Stimulated activated naive CD8-positive, alpha-beta T cell treated with anti-CD3 and anti-CD28 coated beads, Interleukin-15, Interleukin-2, amounts not matched to agents 100 ng/mL and 50 ng/mL, for 24 hours (primary cell): ENCODE measurements around the gene TLR8.

ENCODE experiments used
- H3K27ac Mint-ChIP-seq: one replicate; pipeline ENCODE4 v1.8.0; 2021; ENCODE audit warnings: mild to moderate bottlenecking, mixed read lengths
- H3K27me3 Mint-ChIP-seq: one replicate; pipeline ENCODE4 v1.8.0; 2021; ENCODE audit warnings: mixed read lengths
- H3K36me3 Mint-ChIP-seq: one replicate; pipeline ENCODE4 v1.8.0; 2021; ENCODE audit warnings: low read depth, mixed read lengths
- H3K4me1 Mint-ChIP-seq: one replicate; pipeline ENCODE4 v1.8.0; 2021; ENCODE audit warnings: low read depth, mixed read lengths
- H3K4me3 Mint-ChIP-seq: one replicate; pipeline ENCODE4 v1.8.0; 2021; ENCODE audit warnings: mild to moderate bottlenecking, mixed read lengths
- H3K9me3 Mint-ChIP-seq: one replicate; pipeline ENCODE4 v1.8.0; 2021; ENCODE audit warnings: mixed read lengths

The TLR8 gene

DNA sequence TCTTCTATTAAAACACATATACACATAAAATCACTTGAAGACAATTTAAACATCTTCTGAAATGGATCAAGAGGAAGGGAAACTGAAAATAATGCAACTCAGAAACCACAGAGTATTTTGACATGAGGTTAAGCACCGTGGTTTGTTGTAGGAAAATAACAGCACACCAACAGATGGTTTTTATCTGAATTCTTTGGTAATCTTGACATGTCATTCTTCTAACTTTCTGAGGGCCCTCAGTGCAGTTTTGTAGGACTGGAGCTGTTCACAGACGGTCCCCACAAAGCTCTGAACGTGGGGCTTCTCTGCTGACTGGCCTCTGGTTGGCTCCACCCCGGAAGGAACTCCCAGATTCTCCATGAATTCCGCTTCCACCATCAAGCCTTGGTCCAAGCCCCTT, 16.0 kb upstream of the TLR8 start:
- peak overlapping the region; percentile 49 for H3K27ac Mint-ChIP-seq
- H3K9me3 Mint-ChIP-seq: no peaks in the 10 kb centered on the region
- H3K4me1 Mint-ChIP-seq: peaks cover 45% of the 10 kb centered on the region
- H3K36me3 Mint-ChIP-seq: no peaks in the 10 kb centered on the region
- no peak overlapping the region for H3K4me3 Mint-ChIP-seq
- no peaks in the 10 kb centered on the region for H3K27me3 Mint-ChIP-seq

DNA sequence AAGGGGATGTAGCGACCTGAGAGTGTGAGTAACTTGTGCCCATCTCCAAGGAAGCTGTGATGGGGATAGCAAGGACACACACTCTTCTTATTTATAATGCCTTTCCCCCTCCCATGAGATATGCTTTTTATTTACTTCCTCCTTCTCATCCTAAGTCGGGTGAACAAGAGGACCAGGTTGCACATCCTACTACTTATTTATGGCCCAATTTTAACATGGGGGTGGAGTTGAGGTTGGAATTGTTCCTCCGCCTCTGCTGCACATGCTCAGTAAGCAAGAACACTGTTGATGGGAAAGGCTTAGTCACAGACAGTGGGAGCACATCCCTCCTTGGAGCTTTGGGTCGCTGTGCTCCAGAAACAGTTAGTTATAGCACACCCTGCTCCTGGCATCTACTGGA, 15.2 kb upstream of the TLR8 start:
- H3K9me3 Mint-ChIP-seq: no peaks in the 10 kb centered on the region
- H3K4me1 Mint-ChIP-seq: peaks cover 45% of the 10 kb centered on the region
- H3K36me3 Mint-ChIP-seq: no peaks in the 10 kb centered on the region
- H3K27me3 Mint-ChIP-seq: no peaks in the 10 kb centered on the region
- no peak overlapping the region for H3K4me3 Mint-ChIP-seq
- no peak overlapping the region for H3K27ac Mint-ChIP-seq

DNA sequence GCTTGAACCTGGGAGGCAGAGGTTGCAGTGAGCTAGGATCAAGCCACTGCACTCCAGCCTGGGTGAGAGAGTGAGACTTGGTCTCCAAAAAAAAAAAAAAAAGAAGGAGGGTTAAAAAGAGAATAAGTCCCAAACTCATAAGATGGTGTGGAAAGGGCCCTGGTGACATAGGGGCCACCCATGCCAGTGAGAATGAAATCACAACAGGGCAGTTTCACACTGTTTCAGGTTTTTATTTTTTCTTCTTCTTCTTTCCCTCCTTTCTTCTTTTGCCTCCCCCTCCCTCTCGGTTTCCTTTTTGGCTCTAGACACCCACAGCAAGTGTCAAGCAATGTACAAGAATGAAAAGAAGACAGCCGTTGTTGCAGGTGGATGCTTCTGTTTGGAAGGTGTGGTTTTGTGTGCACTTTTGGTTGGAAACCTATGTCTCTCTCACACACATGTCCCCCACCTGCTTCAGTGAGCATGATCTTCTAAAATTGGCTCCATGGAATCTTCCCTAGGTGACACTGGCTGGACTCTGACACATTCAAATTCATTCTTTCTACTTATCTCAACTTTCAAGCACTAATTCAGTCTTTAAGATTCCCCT, 14.4 kb upstream of the TLR8 start:
- H3K27me3 Mint-ChIP-seq: no peaks in the 10 kb centered on the region
- no peaks in the 10 kb centered on the region for H3K36me3 Mint-ChIP-seq
- H3K9me3 Mint-ChIP-seq: no peaks in the 10 kb centered on the region
- H3K4me3 Mint-ChIP-seq: no peak overlapping the region
- H3K4me1 Mint-ChIP-seq: peaks cover 45% of the 10 kb centered on the region
- peak overlapping the region; percentile 40 for H3K27ac Mint-ChIP-seq

DNA sequence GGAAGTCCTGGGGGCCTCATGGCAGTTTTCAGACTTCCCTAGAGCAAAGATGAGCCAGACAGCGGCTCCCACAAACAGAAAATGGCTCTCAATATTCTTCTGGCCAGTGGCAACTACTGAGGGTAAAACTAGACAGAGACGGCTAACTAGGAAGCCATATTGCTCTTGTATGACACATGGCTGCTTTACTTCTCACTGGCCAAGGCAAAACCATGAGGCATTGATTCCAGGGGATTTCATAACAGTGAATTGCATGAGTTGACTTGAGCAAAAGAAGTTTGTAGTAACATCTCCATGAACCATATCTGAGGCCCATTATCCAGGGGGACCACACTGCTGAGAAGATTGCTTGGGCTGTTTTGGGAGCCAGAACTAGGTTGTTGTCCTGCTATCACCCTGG, 13.7 kb upstream of the TLR8 start:
- Mint-ChIP-seq H3K36me3 (no peaks in the 10 kb centered on the region), H3K4me3 (no peak overlapping the region), H3K9me3 (no peaks in the 10 kb centered on the region), H3K27ac (no peak overlapping the region), H3K4me1 (peaks cover 46% of the 10 kb centered on the region), H3K27me3 (no peaks in the 10 kb centered on the region)

DNA sequence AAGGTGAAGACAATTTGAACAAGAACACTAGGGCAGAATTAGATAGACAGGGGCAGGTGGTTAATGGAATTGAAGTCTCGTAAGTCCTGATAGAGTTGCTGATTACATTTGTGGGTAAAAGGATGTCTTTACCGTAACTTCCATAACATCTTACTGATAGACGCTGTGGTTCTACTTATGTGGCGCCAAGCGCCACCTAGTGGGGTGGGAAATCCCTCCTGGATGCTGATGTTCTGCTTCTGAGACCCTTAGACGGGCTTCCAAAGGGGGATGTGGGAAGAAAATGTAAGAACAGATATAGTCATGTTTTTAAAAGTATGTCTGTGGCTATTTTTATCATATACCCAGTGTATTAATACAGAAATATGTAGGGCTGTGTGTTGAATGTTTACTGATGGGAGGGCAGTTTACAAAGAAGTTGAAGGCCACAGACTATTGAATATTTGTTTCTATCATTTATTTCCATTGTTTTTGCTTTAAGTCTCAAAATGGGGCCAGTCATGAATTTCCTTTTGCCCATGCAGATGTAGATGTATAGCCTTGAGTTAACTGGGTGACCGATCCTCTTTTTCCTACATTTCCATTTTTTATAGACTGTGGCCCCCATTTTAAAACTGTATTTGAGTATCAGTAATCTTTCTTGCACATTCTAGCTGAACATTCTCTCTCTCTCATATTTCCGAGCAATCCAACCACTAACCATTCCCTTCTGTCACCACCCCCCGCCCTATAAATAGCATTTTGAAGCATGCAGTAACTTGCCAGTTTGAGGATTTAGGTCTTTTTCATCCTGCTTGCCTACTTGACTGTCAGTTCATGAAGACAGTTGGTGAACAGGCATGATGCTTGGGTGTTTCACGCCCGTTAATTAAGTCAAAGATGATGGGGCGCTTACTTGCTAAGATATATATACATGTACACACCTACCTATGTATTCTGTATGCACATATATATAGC, 12.1 kb upstream of the TLR8 start:
- Mint-ChIP-seq H3K4me3 (no peak overlapping the region), H3K9me3 (no peaks in the 10 kb centered on the region), H3K27me3 (no peaks in the 10 kb centered on the region), H3K4me1 (peaks cover 52% of the 10 kb centered on the region), H3K27ac (peak overlapping the region; percentile 26), H3K36me3 (no peaks in the 10 kb centered on the region)

DNA sequence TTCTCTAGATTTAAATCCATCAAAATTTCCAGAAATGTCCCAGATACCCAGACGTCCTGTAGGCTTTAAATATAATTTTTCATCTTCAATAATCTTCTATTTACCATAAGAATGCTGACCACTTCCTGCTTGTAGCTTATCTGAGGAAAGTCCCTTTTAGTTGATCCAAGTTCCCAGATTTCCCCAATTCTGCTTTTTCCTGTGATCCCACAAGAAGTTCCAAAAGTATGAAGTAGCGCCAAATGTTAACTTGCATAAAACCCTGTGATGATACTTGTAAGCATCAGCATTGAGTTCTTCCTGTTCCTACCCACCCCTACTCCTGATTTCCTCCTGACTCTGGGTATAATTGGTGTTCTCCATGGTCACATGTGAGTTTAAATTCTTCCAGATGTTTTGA, 10.6 kb upstream of the TLR8 start:
- Mint-ChIP-seq H3K4me1 (peaks cover 37% of the 10 kb centered on the region), H3K9me3 (no peaks in the 10 kb centered on the region), H3K4me3 (no peak overlapping the region), H3K27ac (no peak overlapping the region), H3K36me3 (no peaks in the 10 kb centered on the region), H3K27me3 (no peaks in the 10 kb centered on the region)

DNA sequence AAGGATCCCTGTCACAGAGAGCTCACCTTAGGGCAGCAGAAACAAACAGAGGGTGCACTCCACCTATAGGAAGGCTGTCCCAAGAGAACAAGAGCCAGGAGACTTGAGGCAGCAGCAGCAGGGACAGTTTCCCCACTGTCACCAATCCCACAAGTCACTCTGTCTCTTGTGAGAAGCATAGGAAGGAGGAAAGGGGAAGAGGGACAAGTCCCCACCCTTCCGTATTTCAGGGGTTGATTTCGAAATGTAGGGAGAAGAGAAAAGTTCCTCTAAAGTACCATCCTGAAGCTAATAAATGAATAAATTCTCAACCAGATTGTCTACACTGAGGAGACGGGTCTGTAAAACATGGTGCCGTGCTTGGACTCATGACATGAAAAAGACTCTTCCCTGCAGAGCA, 9.5 kb upstream of the TLR8 start:
- Mint-ChIP-seq H3K36me3 (no peaks in the 10 kb centered on the region), H3K4me3 (no peak overlapping the region), H3K27ac (no peak overlapping the region), H3K27me3 (no peaks in the 10 kb centered on the region), H3K9me3 (no peaks in the 10 kb centered on the region), H3K4me1 (peaks cover 29% of the 10 kb centered on the region)

DNA sequence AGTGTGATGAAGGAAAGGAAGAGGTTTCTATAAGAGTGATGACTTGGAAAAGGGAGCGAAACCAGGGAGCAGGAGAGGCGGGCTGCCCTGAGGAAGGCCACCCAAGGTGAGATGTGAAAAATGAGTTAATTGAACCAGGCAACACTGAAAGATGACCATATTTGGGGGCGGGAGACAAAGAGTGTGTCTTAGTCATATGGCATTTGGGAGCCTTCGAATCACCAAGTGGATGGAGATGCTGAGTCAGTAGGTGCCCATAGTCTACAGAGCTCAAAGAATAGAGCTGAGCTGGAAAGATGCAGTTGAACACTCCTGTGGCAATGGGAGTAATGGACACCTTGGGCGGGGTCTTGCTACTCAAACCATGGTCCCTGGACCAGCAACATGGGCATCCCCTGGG, 8.3 kb upstream of the TLR8 start:
- Mint-ChIP-seq H3K4me1 (peaks cover 18% of the 10 kb centered on the region), H3K4me3 (no peak overlapping the region), H3K27ac (peak overlapping the region; percentile 63), H3K9me3 (no peaks in the 10 kb centered on the region), H3K36me3 (no peaks in the 10 kb centered on the region), H3K27me3 (no peaks in the 10 kb centered on the region)

DNA sequence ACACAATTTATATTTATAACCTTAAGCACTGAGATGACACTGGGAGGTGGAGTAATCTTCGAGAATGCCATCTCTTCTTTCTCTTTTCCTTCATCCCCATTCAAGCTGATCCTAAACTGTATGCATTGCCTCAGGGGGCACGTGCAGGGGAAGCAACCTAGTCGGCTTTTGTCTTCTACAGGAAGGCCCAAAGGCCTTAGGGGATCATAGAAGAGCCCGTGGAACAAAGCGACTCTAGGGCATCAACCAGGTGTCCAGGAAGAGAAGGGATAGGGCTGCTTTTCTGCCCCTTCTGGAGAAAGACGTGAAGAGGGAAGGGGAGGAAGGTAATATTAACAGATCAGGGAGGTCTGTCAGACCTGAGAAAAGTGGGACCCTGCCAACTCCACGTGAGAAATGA, 6.9 kb upstream of the TLR8 start:
- Mint-ChIP-seq H3K27ac (no peak overlapping the region), H3K4me1 (peaks cover 8% of the 10 kb centered on the region), H3K9me3 (no peaks in the 10 kb centered on the region), H3K27me3 (no peaks in the 10 kb centered on the region), H3K36me3 (no peaks in the 10 kb centered on the region), H3K4me3 (no peak overlapping the region)

DNA sequence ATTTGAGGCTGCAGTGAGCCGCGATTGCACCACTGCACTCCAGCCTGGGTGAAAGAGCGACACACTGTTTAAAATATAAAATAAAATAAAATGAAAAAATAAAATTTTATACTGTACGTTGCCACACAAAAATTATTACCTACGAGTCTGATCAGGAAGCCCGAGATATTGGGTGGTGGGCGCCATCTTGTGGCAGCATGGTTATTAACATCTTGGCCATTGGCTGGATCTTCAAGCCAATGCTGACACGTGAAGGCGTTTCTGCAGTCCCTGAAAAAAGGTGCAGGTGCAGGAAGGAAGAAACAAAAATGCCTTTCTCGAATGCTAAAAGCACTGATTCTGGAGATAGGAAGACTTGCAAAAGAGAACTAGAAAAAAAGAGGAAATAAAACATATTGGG, 4.9 kb upstream of the TLR8 start:
- Mint-ChIP-seq H3K4me1 (peaks cover 8% of the 10 kb centered on the region), H3K9me3 (no peaks in the 10 kb centered on the region), H3K4me3 (no peak overlapping the region), H3K27ac (no peak overlapping the region), H3K27me3 (no peaks in the 10 kb centered on the region), H3K36me3 (no peaks in the 10 kb centered on the region)

DNA sequence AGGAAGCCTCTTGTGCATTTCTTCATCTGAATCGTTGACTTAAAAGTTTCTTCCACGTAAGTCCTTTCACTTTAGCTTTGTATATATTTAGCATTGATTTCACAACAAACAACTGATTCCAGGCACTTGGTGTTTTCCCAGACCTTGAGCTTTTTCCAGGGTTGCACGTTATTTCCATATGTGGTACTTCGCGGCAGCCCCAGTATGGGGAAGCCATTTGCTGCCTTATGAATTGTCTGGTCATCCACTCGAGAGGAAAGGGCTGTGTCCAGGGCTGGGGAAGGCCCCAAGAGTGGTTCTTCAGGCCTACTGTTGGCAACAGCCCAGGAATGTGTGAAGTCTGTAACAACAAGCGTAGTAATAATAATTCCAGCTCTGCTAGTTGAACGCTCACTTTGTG, 2.8 kb upstream of the TLR8 start:
- H3K36me3 Mint-ChIP-seq: no peaks in the 10 kb centered on the region
- H3K27ac Mint-ChIP-seq: no peak overlapping the region
- H3K9me3 Mint-ChIP-seq: no peaks in the 10 kb centered on the region
- no peak overlapping the region for H3K4me3 Mint-ChIP-seq
- H3K27me3 Mint-ChIP-seq: no peaks in the 10 kb centered on the region
- no peaks in the 10 kb centered on the region for H3K4me1 Mint-ChIP-seq

DNA sequence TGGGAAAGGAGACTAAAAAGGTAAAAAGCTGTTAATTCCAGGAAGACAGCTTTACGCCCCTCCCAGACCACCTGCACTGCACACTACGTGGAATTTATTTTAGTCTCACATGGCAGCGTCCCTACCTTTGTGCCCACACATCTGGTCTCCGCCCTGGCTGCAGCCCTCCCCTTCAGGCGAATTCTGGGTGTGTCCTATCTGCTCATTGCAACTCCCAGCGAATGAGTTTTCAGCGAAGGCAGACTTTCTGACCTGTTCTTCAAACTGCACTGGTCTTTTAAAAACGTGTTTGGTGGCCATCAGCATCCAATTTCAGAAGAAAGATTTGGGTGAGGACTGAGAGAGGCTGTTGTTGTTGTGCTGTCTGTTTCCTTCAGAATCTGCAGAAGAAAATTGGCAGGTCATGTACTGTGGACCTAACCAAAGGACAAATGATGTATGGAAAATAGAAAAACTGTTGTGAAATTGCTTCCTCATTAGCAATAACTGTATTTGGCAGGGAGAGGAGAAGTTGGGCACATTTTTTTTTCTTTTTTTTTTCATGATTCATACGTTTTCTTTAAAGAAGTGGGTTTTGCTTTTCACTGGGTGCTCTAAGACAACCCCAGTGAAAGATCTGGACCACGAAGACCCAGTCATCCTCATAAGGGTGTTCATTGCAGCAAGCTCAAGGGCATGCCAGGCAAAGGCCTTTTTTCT, 4.2 kb downstream of the TLR8 start:
- Mint-ChIP-seq H3K27me3 (no peaks in the 10 kb centered on the region), H3K9me3 (no peaks in the 10 kb centered on the region), H3K4me1 (peaks cover 20% of the 10 kb centered on the region)

DNA sequence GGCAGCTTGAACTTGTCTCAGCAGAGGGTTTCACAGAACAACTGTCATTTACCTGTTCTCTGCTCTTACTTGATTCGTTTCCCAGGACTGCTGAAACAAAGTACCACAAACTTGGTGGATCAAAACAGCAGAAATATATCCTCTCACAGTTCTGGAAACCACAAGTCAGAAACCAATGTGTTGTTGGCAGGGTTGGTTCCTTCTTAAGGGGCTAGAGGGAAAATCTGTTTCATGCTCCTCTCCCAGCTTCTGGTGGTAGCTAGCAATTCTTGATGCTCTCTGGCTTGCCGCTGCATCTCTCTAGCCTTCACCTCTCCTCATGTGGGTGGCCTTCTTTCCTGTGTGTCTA, 4.7 kb downstream of the TLR8 start:
- Mint-ChIP-seq H3K9me3 (no peaks in the 10 kb centered on the region), H3K4me1 (peaks cover 20% of the 10 kb centered on the region), H3K27ac (no peak overlapping the region), H3K27me3 (no peaks in the 10 kb centered on the region), H3K36me3 (no peaks in the 10 kb centered on the region), H3K4me3 (no peak overlapping the region)

More for the DNA sequence above, 4.2 kb downstream of the TLR8 start:
- H3K4me3 Mint-ChIP-seq: no peak overlapping the region
- H3K36me3 Mint-ChIP-seq: no peaks in the 10 kb centered on the region
- H3K27ac Mint-ChIP-seq: no peak overlapping the region

DNA sequence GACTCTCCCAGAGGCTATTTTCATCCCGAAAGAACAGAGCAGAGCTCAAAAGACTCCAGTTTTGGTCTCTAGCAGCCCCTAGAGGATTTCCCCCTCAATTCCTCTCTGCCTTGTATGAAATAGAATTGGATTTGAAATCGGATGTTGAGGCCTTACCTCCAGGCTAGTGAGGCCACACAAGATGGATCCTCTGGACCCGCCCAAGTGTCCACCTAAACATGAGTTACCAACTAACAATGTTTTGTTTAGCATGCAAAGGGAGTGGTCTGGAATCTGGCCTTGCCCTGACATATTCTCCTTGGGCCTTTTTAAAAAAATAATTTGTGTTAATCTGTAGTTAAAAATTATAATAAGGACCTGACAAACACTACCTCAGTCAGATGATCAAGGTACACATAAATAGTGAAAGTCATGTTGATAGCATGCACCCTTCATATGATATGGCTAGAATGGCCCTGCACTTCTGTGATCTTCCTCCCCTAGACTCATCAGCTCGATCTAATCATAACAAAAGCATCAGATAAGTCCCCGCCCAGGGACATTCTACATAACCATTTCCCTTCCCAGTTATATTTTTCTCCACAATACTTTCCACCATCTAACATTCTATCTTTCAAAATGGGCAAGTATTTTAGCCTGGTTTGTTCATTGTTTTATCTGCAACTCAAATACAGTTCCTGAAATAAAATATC, 6.5 kb downstream of the TLR8 start:
- no peaks in the 10 kb centered on the region for H3K36me3 Mint-ChIP-seq
- H3K9me3 Mint-ChIP-seq: no peaks in the 10 kb centered on the region
- peaks cover 20% of the 10 kb centered on the region for H3K4me1 Mint-ChIP-seq
- no peak overlapping the region for H3K4me3 Mint-ChIP-seq
- H3K27me3 Mint-ChIP-seq: no peaks in the 10 kb centered on the region
- no peak overlapping the region for H3K27ac Mint-ChIP-seq

DNA sequence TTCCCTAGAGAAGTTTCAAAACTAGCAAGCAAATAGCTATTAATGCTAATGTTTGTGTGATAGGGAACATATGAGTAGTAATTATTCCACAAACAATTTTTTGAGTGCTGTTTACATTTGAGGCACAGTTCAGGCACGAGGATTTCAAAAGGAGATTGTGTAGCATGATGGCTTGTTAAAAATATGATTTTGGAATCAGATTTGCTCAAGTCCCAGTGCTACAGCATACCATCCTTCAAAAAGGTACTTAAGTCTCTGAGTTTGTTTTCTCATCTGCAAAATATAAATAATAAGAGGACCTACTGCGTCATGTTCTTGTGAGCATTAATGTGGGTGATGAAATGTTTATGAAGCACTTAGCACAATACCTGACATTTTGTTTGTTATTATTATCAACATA, 11.3 kb downstream of the TLR8 start:
- H3K36me3 Mint-ChIP-seq: no peaks in the 10 kb centered on the region
- peaks cover 8% of the 10 kb centered on the region for H3K4me1 Mint-ChIP-seq
- no peak overlapping the region for H3K4me3 Mint-ChIP-seq
- H3K27ac Mint-ChIP-seq: no peak overlapping the region
- H3K27me3 Mint-ChIP-seq: no peaks in the 10 kb centered on the region
- peaks cover 4% of the 10 kb centered on the region for H3K9me3 Mint-ChIP-seq
